GM23338 (cell line): Measurements from ENCODE around the gene PURA. TPM values are rescaled to one million over a fixed set of nuclear protein-coding genes. Genes with fewer than 3 reads are reported as not detected.

ENCODE experiments used
- ATAC-seq: fragments of 200-7000 bp; cut with Tn5 transposase; 3 replicates; pipeline ENCODE4 v1.9.1; 2020
- DNase-seq: peaks from one replicate; pipeline ENCODE4 v3.0.0-alpha.2; 2015; ENCODE audit warnings: low spot score
- H2AFZ ChIP-seq: fragments of 200-600 bp; sonication (generic); 2 replicates; pipeline ENCODE4 v1.8.0; 2016; ENCODE audit warnings: antibody characterized with exemption, mild to moderate bottlenecking, moderate library complexity
- H3F3A ChIP-seq: fragments of 200-600 bp; sonication (generic); replicated peaks from 2 replicates; pipeline ENCODE4 v1.8.0; 2017; ENCODE audit warnings: antibody characterized with exemption, mixed run types, low read depth
- H3K27ac ChIP-seq: fragments of 200-600 bp; sonication (generic); 2 replicates; pipeline ENCODE4 v1.6.1; 2016; ENCODE audit warnings: low read depth
- H3K27me3 ChIP-seq: fragments of 200-600 bp; sonication (generic); 2 replicates; pipeline ENCODE4 v1.8.0; 2016; ENCODE audit warnings: mild to moderate bottlenecking, mixed run types, moderate library complexity; ENCODE audit not compliant: insufficient read depth
- H3K36me3 ChIP-seq: fragments of 200-600 bp; sonication (generic); 2 replicates; pipeline ENCODE4 v1.8.0; 2016; ENCODE audit warnings: mild to moderate bottlenecking; ENCODE audit not compliant: insufficient read depth
- H3K4me1 ChIP-seq: fragments of 200-600 bp; sonication (generic); 2 replicates; pipeline ENCODE4 v1.8.0; 2016; ENCODE audit warnings: mild to moderate bottlenecking, moderate library complexity; ENCODE audit not compliant: insufficient read depth
- H3K4me2 ChIP-seq: fragments of 200-600 bp; sonication (generic); 2 replicates; pipeline ENCODE4 v1.7.1; 2017; ENCODE audit warnings: mixed run types
- H3K4me3 ChIP-seq: fragments of 200-600 bp; sonication (generic); 2 replicates; pipeline ENCODE4 v1.6.1; 2016; ENCODE audit warnings: mixed run types
- H3K79me2 ChIP-seq: fragments of 200-600 bp; sonication (generic); replicated peaks from 2 replicates; pipeline ENCODE4 v1.8.0; 2017; ENCODE audit warnings: mild to moderate bottlenecking; ENCODE audit not compliant: insufficient read depth
- H3K9me2 ChIP-seq: fragments of 200-600 bp; sonication (generic); 2 replicates; pipeline ENCODE4 v1.8.0; 2017; ENCODE audit not compliant: insufficient read depth
- H4K20me1 ChIP-seq: fragments of 200-600 bp; sonication (generic); replicated peaks from 2 replicates; pipeline ENCODE4 v1.8.0; 2017; ENCODE audit warnings: mild to moderate bottlenecking; ENCODE audit not compliant: insufficient read depth
- H3K27ac Mint-ChIP-seq: 2 replicates; pipeline ENCODE4 v1.8.0; 2020; ENCODE audit warnings: inconsistent platforms, mild to moderate bottlenecking, moderate library complexity, mixed read lengths
- H3K27me3 Mint-ChIP-seq: 3 replicates; pipeline ENCODE4 v1.8.0; 2022; ENCODE audit warnings: low read depth, mild to moderate bottlenecking, moderate library complexity, mixed read lengths, inconsistent platforms; ENCODE audit not compliant: insufficient read depth, poor library complexity
- H3K36me3 Mint-ChIP-seq: 3 replicates; pipeline ENCODE4 v1.8.0; 2021; ENCODE audit warnings: low read depth, mild to moderate bottlenecking, inconsistent platforms, moderate library complexity, mixed read lengths
- H3K4me1 Mint-ChIP-seq: 3 replicates; pipeline ENCODE4 v1.8.0; 2020; ENCODE audit warnings: mild to moderate bottlenecking, inconsistent platforms, mixed read lengths
- H3K4me3 Mint-ChIP-seq: 3 replicates; pipeline ENCODE4 v1.8.0; 2021; ENCODE audit warnings: moderate library complexity, mild to moderate bottlenecking, inconsistent platforms, mixed read lengths
- H3K9me3 Mint-ChIP-seq: 3 replicates; pipeline ENCODE4 v1.8.0; 2020; ENCODE audit warnings: moderate library complexity, mild to moderate bottlenecking, inconsistent platforms, mixed read lengths
- CREB1 ChIP-seq: fragments of 250-450 bp; sonication (Bioruptor Pico); IDR thresholded peaks from 2 replicates; pipeline ENCODE4 v1.5.0; 2020; ENCODE audit warnings: low read depth, mild to moderate bottlenecking, moderate library complexity
- ETS1 ChIP-seq: IDR thresholded peaks from 2 replicates; pipeline ENCODE4 v1.6.1; 2016; ENCODE audit warnings: antibody characterized with exemption
- EZH2 ChIP-seq: fragments of 200-600 bp; sonication (generic); IDR thresholded peaks from one replicate; pipeline ENCODE4 v1.8.0; 2017; ENCODE audit warnings: antibody characterized with exemption, mild to moderate bottlenecking, low read depth; ENCODE audit not compliant: unreplicated experiment
- EZH2phosphoT487 ChIP-seq: fragments of 200-600 bp; sonication (generic); IDR thresholded peaks from one replicate; pipeline ENCODE4 v1.8.1; 2018; ENCODE audit warnings: antibody characterized with exemption; ENCODE audit not compliant: unreplicated experiment
- JUNB ChIP-seq: IDR thresholded peaks from one replicate; pipeline ENCODE4 v1.6.1; 2016; ENCODE audit warnings: antibody characterized with exemption; ENCODE audit not compliant: unreplicated experiment
- NANOG ChIP-seq: IDR thresholded peaks from 2 replicates; pipeline ENCODE4 v1.6.1; 2016; ENCODE audit warnings: antibody characterized with exemption, borderline replicate concordance
- POLR2AphosphoS5 ChIP-seq: IDR thresholded peaks from 2 replicates; pipeline ENCODE4 v1.6.1; 2016; ENCODE audit warnings: antibody characterized with exemption, low read depth
- STAT1 ChIP-seq: IDR thresholded peaks from one replicate; pipeline ENCODE4 v1.6.1; 2016; ENCODE audit warnings: antibody characterized with exemption; ENCODE audit not compliant: unreplicated experiment
- ZNF114 ChIP-seq: fragments of 250-450 bp; sonication (Bioruptor Pico); IDR thresholded peaks from 2 replicates; pipeline ENCODE4 v1.5.0; 2020; ENCODE audit warnings: mild to moderate bottlenecking, moderate library complexity
- ZNF331 ChIP-seq: fragments of 250-450 bp; sonication (Bioruptor Pico); IDR thresholded peaks from 2 replicates; pipeline ENCODE4 v1.5.0; 2020; ENCODE audit warnings: low read depth, mild to moderate bottlenecking, moderate library complexity
- polyA plus RNA-seq: library from polyadenylated mRNA; unstranded; fragments of >200 nt; fragmentation: Nextera tagmentation; extraction: Ambion mirVana; gene quantifications from 2 replicates; pipeline ENCODE4 v1.2.1, GENCODE V29; 2016
- total RNA-seq: library from RNA; depleted of rRNA; stranded (reverse); fragments of >200 nt; shearing (Covaris generic); gene quantifications from 2 replicates; pipeline ENCODE4 v1.2.3, GENCODE V29; 2014
- TF ChIP-seq, protein P1 (sequence below), 2 experiments: fragments of 200-600 bp in 1 of 2; sonication (generic) in 1 of 2; conservative IDR thresholded peaks; 2 replicates each; pipeline versions ENCODE4 v1.5.1 to v1.6.1; 2016 to 2017; ENCODE audit warnings: antibody characterized with exemption in 2 of 2, low read depth in 2 of 2, mild to moderate bottlenecking in 2 of 2, moderate library complexity in 1 of 2
- TF ChIP-seq, protein P2 (sequence below): fragments of 250-450 bp; sonication (Bioruptor Pico); IDR thresholded peaks from 2 replicates; pipeline ENCODE4 v1.5.0; 2020; ENCODE audit warnings: mild to moderate bottlenecking, moderate library complexity
- TF ChIP-seq, protein P3 (sequence below): IDR thresholded peaks from one replicate; pipeline ENCODE4 v1.6.1; 2018; ENCODE audit warnings: antibody characterized with exemption; ENCODE audit not compliant: unreplicated experiment

PURA gene
- total and polyA plus RNA-seq, 2 experiments from 2014 or later: 1.5 to 2.3 TPM

DNA sequence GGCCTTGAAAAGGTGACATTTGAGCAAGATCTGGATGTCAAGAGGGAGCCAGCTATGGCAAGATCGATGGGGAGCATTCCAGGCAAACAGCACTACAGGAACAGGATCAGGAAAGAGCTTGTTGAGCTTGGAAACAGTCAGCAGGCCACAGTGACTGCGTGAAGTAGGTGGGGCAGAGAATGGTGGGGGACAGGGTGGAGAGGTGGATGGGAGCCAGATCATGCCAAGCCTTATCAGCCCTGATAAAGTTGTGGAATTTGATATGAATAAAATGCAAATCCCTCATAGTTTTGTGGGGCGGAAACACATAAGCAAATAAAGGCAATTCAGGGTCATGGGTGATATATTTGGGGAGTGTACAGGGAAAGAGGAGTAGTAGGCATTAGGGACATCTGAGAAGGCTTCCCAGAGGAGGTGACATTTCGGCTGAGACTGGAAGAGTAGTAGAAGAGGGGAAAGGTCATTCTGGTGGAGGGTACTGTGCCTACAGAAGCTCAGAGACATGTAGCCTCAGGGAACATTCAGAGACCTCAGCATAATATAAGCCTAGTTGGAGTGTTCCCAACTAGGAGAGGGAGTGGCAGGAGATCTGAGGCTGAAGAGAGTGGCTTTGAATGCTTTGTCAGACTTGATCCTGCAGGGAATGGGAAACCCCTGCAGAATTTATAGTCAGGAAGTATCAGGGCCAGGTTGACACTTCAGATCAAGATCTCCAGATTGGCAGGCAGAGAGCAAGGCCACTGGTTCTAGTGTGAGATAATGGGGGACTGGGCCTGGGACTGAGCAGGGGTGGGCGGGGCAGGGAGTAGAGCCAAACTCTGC is 51.4 kb downstream of the PURA start:
- H3K27ac ChIP-seq: no peak overlapping the region
- no peaks in the 10 kb centered on the region for H3K9me2 ChIP-seq
- no peak overlapping the region for H3K4me3 Mint-ChIP-seq
- no peaks in the 10 kb centered on the region for H3K79me2 ChIP-seq
- TF ChIP-seq ETS1 (no peak), EZH2 (no peak), EZH2phosphoT487 (no peak), POLR2AphosphoS5 (no peak), CREB1 (CRISPR knock-in tag) (no peak), JUNB (no peak), ZNF114 (no peak), ZNF331 (CRISPR knock-in tag) (no peak), STAT1 (no peak), NANOG (no peak)
- TF ChIP-seq, protein P1, sequence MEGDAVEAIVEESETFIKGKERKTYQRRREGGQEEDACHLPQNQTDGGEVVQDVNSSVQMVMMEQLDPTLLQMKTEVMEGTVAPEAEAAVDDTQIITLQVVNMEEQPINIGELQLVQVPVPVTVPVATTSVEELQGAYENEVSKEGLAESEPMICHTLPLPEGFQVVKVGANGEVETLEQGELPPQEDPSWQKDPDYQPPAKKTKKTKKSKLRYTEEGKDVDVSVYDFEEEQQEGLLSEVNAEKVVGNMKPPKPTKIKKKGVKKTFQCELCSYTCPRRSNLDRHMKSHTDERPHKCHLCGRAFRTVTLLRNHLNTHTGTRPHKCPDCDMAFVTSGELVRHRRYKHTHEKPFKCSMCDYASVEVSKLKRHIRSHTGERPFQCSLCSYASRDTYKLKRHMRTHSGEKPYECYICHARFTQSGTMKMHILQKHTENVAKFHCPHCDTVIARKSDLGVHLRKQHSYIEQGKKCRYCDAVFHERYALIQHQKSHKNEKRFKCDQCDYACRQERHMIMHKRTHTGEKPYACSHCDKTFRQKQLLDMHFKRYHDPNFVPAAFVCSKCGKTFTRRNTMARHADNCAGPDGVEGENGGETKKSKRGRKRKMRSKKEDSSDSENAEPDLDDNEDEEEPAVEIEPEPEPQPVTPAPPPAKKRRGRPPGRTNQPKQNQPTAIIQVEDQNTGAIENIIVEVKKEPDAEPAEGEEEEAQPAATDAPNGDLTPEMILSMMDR (conservative IDR thresholded peaks at IDR 0.05; ENCODE audit: low read depth in 2 of 2): no peak
- TF ChIP-seq, protein P2, sequence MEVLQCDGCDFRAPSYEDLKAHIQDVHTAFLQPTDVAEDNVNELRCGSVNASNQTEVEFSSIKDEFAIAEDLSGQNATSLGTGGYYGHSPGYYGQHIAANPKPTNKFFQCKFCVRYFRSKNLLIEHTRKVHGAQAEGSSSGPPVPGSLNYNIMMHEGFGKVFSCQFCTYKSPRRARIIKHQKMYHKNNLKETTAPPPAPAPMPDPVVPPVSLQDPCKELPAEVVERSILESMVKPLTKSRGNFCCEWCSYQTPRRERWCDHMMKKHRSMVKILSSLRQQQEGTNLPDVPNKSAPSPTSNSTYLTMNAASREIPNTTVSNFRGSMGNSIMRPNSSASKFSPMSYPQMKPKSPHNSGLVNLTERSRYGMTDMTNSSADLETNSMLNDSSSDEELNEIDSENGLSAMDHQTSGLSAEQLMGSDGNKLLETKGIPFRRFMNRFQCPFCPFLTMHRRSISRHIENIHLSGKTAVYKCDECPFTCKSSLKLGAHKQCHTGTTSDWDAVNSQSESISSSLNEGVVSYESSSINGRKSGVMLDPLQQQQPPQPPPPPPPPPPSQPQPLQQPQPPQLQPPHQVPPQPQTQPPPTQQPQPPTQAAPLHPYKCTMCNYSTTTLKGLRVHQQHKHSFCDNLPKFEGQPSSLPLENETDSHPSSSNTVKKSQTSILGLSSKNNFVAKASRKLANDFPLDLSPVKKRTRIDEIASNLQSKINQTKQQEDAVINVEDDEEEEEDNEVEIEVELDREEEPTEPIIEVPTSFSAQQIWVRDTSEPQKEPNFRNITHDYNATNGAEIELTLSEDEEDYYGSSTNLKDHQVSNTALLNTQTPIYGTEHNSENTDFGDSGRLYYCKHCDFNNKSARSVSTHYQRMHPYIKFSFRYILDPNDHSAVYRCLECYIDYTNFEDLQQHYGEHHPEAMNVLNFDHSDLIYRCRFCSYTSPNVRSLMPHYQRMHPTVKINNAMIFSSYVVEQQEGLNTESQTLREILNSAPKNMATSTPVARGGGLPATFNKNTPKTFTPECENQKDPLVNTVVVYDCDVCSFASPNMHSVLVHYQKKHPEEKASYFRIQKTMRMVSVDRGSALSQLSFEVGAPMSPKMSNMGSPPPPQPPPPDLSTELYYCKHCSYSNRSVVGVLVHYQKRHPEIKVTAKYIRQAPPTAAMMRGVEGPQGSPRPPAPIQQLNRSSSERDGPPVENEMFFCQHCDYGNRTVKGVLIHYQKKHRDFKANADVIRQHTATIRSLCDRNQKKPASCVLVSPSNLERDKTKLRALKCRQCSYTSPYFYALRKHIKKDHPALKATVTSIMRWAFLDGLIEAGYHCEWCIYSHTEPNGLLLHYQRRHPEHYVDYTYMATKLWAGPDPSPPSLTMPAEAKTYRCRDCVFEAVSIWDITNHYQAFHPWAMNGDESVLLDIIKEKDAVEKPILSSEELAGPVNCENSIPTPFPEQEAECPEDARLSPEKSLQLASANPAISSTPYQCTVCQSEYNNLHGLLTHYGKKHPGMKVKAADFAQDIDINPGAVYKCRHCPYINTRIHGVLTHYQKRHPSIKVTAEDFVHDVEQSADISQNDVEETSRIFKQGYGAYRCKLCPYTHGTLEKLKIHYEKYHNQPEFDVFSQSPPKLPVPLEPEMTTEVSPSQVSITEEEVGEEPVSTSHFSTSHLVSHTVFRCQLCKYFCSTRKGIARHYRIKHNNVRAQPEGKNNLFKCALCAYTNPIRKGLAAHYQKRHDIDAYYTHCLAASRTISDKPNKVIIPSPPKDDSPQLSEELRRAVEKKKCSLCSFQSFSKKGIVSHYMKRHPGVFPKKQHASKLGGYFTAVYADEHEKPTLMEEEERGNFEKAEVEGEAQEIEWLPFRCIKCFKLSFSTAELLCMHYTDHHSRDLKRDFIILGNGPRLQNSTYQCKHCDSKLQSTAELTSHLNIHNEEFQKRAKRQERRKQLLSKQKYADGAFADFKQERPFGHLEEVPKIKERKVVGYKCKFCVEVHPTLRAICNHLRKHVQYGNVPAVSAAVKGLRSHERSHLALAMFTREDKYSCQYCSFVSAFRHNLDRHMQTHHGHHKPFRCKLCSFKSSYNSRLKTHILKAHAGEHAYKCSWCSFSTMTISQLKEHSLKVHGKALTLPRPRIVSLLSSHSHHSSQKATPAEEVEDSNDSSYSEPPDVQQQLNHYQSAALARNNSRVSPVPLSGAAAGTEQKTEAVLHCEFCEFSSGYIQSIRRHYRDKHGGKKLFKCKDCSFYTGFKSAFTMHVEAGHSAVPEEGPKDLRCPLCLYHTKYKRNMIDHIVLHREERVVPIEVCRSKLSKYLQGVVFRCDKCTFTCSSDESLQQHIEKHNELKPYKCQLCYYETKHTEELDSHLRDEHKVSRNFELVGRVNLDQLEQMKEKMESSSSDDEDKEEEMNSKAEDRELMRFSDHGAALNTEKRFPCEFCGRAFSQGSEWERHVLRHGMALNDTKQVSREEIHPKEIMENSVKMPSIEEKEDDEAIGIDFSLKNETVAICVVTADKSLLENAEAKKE (CRISPR knock-in tag): no peak
- TF ChIP-seq, protein P3, sequence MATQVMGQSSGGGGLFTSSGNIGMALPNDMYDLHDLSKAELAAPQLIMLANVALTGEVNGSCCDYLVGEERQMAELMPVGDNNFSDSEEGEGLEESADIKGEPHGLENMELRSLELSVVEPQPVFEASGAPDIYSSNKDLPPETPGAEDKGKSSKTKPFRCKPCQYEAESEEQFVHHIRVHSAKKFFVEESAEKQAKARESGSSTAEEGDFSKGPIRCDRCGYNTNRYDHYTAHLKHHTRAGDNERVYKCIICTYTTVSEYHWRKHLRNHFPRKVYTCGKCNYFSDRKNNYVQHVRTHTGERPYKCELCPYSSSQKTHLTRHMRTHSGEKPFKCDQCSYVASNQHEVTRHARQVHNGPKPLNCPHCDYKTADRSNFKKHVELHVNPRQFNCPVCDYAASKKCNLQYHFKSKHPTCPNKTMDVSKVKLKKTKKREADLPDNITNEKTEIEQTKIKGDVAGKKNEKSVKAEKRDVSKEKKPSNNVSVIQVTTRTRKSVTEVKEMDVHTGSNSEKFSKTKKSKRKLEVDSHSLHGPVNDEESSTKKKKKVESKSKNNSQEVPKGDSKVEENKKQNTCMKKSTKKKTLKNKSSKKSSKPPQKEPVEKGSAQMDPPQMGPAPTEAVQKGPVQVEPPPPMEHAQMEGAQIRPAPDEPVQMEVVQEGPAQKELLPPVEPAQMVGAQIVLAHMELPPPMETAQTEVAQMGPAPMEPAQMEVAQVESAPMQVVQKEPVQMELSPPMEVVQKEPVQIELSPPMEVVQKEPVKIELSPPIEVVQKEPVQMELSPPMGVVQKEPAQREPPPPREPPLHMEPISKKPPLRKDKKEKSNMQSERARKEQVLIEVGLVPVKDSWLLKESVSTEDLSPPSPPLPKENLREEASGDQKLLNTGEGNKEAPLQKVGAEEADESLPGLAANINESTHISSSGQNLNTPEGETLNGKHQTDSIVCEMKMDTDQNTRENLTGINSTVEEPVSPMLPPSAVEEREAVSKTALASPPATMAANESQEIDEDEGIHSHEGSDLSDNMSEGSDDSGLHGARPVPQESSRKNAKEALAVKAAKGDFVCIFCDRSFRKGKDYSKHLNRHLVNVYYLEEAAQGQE: no peak
- no peaks in the 10 kb centered on the region for H3K36me3 ChIP-seq
- H3F3A ChIP-seq: no peaks in the 10 kb centered on the region
- H3K4me1 ChIP-seq: no peaks in the 10 kb centered on the region
- ATAC-seq (no peak), DNase-seq (no peak)
- H3K36me3 Mint-ChIP-seq: no peaks in the 10 kb centered on the region
- no peak overlapping the region for H3K4me3 ChIP-seq
- H3K27me3 ChIP-seq: no peaks in the 10 kb centered on the region
- H3K9me3 Mint-ChIP-seq: no peaks in the 10 kb centered on the region
- H3K4me2 ChIP-seq: no peak overlapping the region
- H4K20me1 ChIP-seq: no peaks in the 10 kb centered on the region
- H3K27me3 Mint-ChIP-seq: peaks cover 3% of the 10 kb centered on the region
- no peaks in the 10 kb centered on the region for H3K4me1 Mint-ChIP-seq
- H2AFZ ChIP-seq: no peak overlapping the region
- no peak overlapping the region for H3K27ac Mint-ChIP-seq
